Effector CD4-positive, alpha-beta T cell (primary cell): ENCODE measurements around the gene IDNK.
"Not testable (repeated sequence)": the region's sequence is repeated elsewhere in the genome, so short reads cannot be mapped to it uniquely, and the experiment has no call there.

Source experiments
- DNase-seq: peaks from one replicate; pipeline ENCODE4 v3.0.0-alpha.2; 2020
- total RNA-seq: gene quantifications from one replicate; lab custom pipeline; 2026; lab: John Stamatoyannopoulos, UW

The IDNK gene
- 7.3 reads per million, percentile 26 among the genes with 10 or more reads in this experiment for total RNA-seq

DNA sequence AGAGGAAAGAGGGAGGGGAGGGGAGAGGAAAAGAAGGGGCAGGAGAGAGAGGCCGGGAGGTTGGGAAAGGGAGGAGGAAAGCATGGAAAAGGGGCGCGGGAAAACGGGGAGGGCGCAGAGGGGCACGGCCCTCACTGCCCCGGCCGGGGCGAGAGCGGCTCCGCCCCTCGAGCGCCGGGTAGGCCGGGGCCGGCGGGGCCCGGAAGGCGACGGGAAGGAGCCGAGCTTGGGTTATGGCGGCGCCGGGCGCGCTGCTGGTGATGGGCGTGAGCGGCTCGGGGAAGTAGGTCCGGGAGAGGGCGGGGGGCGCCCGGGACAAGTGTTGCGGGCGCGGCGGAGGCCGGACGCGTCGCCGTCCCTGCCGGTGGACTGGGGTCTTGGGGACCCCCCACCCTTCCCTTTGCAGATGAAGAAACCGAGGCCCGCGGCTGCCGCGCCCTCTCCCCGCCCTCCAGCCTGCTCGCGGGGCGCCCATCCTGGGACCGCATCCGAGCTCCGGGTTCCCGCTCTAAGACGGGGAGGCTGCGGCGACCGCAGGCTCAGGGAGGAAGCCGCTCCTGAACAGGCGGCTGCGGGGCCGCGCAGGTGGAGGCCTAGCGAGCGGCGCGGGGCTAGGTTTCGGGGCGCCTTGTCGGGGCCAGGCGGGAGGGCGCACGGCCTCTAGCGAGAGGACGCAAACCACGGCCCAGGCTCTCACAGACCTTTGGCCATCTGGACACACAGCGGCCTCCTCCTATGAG, at the start of gene IDNK:
IDNK (plus strand) TSS at position 205 of the 740 bp plus-strand sequence; CDS start at position 234, 29 bp downstream.
- DNase-seq, result peak; percentile 45

GRCh38 chr9:83574482-83574881, 48.5 kb upstream of the IDNK start:
- DNase-seq, result no peak

DNA sequence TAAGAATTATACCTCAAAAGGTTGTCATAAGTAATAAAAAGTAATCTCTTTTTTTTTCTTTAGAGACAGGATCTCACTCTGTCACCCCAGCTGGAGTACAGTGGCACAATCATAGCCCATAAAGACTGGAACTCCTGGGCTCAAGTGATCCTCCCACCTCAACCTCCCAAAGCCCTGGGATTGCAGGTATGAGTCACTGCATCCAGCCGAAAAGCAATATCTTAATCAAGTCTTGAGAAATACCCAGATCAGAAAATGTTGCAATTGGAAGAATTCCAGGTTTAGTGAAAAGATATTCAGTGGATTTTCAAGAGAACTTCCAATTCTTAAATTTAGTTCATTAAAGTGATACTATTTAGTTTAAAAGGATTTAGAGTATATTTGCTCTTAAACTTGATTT, 40.9 kb upstream of the IDNK start:
- no peak for DNase-seq

GRCh38 chr9:83583151-83584014, 39.6 kb upstream of the IDNK start:
- peak; percentile 6 for DNase-seq

DNA sequence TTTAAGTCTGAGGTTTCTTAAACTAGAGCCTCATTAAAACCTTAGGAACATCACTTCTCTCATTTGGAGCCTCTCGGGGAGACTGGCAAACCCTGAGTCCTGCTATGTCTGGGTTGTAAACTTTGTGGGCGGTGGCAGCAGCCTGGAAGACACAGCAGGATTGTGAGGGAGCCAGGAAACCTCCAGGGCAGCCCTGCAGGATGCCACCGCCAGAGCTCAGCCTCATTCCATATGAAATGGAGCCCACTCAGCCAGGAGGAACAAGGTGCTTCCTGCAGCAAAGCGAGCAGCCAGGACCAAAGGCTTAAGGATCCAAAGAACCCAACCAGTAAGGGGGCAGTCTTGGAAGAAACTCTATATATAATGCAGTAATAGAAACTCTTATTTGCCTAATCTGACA, 37.9 kb upstream of the IDNK start:
- DNase-seq, result no peak

DNA sequence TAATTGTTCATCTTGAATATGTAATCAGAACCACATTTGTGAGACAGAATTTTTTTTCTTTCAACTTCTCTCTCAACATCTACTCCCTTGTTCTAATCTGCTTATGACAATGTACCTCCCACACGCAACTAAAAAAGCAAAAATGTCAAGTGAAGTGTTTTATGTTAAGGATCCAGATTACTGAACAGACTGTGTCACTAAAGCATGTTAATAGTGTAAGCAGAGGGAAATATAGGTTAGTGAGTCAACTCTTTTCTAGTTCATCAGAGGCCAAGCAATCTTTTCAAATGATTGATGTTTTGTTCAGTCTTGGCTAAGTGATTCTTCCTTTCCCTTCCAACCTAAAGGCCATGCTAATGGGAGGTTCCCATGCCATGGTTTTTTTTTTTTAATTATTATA, 34.7 kb upstream of the IDNK start:
- no peak for DNase-seq

GRCh38 chr9:83596899-83597504, 25.9 kb upstream of the IDNK start:
- peak; percentile 21 for DNase-seq

- no peak for DNase-seq
Measured at GRCh38 chr9:83598487-83598886, 24.5 kb upstream of the IDNK start.

DNA sequence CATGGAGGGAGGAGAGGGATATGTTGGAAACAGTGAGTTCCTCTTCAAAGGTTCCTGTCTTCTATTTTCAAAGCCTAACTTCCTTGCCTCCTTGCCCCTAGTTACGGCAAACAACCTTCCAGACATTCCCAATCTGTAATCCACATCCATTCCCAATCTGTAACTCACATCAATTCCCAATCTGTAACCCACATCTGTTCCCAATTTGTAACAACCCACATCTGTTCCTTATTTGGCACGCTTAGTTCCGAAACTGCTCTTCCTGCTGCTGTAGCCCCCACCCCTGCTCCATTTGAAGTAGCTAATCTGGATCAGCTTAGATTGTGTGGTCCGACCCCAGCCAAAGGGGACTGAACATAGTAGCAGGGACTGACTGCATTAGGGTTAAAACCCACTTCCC, 23.9 kb upstream of the IDNK start:
- DNase-seq, result no peak

GRCh38 chr9:83601463-83601862, 21.5 kb upstream of the IDNK start:
- no peak for DNase-seq

GRCh38 chr9:83607620-83608019, 15.3 kb upstream of the IDNK start:
- DNase-seq, result not testable (repeated sequence)

- DNase-seq, result not testable (repeated sequence)
Measured at GRCh38 chr9:83613298-83613697, 9.6 kb upstream of the IDNK start.

DNA sequence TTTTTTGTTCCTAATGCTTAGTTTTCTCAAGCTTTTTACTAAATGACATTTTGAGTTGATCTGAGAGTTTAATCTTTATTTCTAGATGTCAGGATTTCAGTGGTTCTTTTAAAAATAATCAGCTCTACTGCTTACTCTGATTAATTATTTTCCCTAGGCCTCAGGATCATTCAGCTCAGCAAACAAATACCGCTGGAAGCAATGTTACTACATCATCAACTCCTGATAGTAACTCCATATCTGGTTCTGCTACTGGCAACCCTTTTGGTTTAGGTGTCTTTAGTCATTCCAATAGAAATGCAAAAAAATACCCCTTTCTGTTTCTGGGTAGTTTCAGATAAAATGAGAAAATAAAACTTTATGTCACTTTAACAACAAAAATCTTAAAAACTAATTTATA, 5.6 kb upstream of the IDNK start:
- DNase-seq, result no peak

GRCh38 chr9:83620841-83621636, 1.9 kb upstream of the IDNK start:
- peak; percentile 21 for DNase-seq

DNA sequence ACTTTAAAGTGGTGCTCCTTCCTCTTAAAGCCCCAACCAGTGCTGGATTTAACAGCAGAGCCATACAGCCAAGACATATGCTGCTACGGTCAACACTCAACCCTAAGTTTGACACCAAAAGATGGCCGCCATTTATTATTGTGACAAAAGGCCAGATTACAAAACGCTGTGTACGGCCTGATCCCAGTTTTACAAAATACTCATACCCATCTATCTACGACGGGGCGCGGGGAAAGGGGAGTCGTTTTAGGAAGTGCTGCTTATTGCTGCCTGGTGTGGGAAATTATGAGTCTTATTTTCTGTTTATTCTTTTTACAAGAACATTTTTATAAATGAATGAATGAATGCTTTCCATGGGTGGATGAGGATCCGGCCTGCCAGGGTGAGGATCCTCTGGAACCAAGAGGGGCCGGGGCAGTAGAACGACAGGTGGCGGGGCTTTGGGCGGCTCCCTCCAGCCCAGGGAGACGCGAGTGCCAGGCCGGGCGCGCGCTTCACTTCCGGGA, 457 bp upstream of the IDNK start:
- DNase-seq, result no peak

- no peak for DNase-seq
Measured at GRCh38 chr9:83623679-83624076, 735 bp downstream of the IDNK start.

GRCh38 chr9:83625178-83625577, 2.2 kb downstream of the IDNK start:
- no peak for DNase-seq

DNA sequence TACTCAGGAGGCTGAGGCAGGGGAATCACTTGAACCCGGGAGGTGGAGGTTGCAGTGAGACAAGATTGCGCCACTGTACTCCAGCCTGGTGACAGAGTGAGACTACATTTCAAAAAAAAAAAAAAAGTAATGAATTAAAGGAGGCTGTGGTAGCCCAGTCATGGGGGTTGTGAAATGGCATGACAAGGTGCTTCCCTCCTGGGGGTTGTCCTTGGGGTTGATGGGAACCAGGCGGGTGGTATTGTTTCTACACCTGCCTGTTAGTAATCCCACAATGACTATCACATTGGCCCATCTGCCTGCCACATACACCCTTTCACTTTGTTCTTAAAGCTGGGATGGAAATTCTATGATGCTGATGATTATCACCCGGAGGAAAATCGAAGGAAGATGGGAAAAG, 5.6 kb downstream of the IDNK start:
- DNase-seq, result no peak

DNA sequence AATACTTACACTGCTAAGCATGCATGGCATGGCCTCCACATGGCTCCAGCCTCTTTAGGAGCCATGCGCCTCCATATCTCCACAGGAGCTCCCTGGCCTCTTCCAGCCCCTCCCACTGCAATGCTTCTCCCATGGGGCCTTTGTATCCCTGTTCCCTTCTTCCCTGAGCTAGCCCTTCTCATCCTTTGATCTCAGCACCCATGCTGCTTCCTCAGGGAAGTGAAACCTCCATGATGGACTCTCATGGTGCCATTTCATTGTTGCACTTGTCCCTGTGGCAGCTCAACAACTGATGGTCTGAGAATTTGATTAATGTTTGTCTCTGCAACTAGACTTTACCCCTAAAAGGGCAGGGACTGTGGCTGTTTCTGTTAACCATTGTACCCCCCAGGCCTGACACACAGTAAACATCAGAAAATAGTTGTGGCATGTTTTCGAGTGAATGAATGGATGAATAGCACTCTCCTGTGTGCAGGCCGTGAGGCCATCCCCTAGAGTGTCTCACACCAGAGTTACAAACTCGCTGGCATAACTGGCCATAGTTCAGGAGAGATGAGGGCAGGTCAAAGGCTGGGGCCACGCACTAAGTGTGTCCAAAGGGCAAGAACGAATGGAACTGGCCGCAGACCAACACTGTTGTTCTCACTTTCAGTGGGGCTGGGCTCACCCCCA, 6.6 kb downstream of the IDNK start:
- no peak for DNase-seq

- DNase-seq, result no peak
Measured at GRCh38 chr9:83630938-83631457, 8.1 kb downstream of the IDNK start.

DNA sequence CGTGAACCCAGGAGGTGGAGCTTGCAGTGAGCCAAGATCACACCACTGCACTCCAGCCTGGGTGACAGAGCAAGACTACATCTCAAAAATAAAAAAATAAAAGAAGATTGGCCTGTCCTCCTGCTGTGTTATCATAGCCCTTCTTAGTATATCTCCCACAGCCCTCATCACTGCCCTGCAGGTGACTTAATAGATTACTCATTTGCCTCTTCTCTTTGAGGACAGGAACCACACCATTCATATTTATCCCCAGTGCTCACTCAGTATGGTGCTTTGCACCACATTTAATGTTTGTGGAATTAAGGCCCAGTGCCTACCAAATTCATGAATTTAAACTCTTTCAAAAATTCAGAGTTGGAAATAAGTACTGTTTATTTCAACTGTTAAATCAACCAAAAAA, 10.3 kb downstream of the IDNK start:
- DNase-seq, result no peak

- no peak for DNase-seq
Measured at GRCh38 chr9:83633676-83634075, 10.7 kb downstream of the IDNK start.
